ENCODE results near the gene POLR1D. TPM values are rescaled to one million over a fixed set of nuclear protein-coding genes. Genes with fewer than 3 reads are reported as not detected.

POLR1D gene
- total RNA-seq, 1 donor from 2014 or later = 73.5 TPM

GRCh38 chr13:27658546-27658945, 36.9 kb downstream of the POLR1D start:
- Histone ChIP-seq H3K27me3 (ENCODE audit: low read depth) (no peaks in the 10 kb centered on the region), H3K4me3 (no peak overlapping the region), H3K36me3 (no peaks in the 10 kb centered on the region), H3K4me1 (peaks cover 55% of the 10 kb centered on the region), H3K27ac (replicated peaks) (no peak overlapping the region), H3K9me3 (replicated peaks) (no peaks in the 10 kb centered on the region)
- no peak for DNase-seq
- intact Hi-C loops (cut with micrococcal nuclease) = no loop called here
- no peak for TF ChIP-seq CTCF (IDR thresholded peaks at IDR 0.05; ENCODE audit: borderline replicate concordance)

- intact Hi-C loops (cut with micrococcal nuclease) = no loop called here
- Histone ChIP-seq H3K27me3 (ENCODE audit: low read depth) (no peaks in the 10 kb centered on the region), H3K9me3 (replicated peaks) (no peaks in the 10 kb centered on the region), H3K27ac (replicated peaks) (peak overlapping the region; percentile 10), H3K4me3 (no peak overlapping the region), H3K36me3 (no peaks in the 10 kb centered on the region), H3K4me1 (peaks cover 63% of the 10 kb centered on the region)
- no peak for TF ChIP-seq CTCF (IDR thresholded peaks at IDR 0.05; ENCODE audit: borderline replicate concordance)
- DNase-seq = no peak
These were observed 37.6 kb downstream of the POLR1D start for GRCh38 chr13:27659145-27659865.

- Histone ChIP-seq H3K4me1 (peaks cover 65% of the 10 kb centered on the region), H3K9me3 (replicated peaks) (no peaks in the 10 kb centered on the region), H3K27ac (replicated peaks) (no peak overlapping the region), H3K27me3 (ENCODE audit: low read depth) (no peaks in the 10 kb centered on the region), H3K4me3 (no peak overlapping the region), H3K36me3 (no peaks in the 10 kb centered on the region)
- no peak for TF ChIP-seq CTCF (IDR thresholded peaks at IDR 0.05; ENCODE audit: borderline replicate concordance)
- intact Hi-C loops (cut with micrococcal nuclease) = no loop called here
- no peak for DNase-seq
These were observed 38.8 kb downstream of the POLR1D start for GRCh38 chr13:27660511-27660910.

- Histone ChIP-seq H3K27ac (replicated peaks) (no peak overlapping the region), H3K27me3 (ENCODE audit: low read depth) (no peaks in the 10 kb centered on the region), H3K36me3 (peaks cover 4% of the 10 kb centered on the region), H3K4me1 (peaks cover 65% of the 10 kb centered on the region), H3K4me3 (no peak overlapping the region), H3K9me3 (replicated peaks) (no peaks in the 10 kb centered on the region)
- intact Hi-C loops (cut with micrococcal nuclease) = no loop called here
- TF ChIP-seq CTCF (IDR thresholded peaks at IDR 0.05; ENCODE audit: borderline replicate concordance) = no peak
- no peak for DNase-seq
These were observed 39.3 kb downstream of the POLR1D start for GRCh38 chr13:27661017-27661416.

GRCh38 chr13:27662738-27663470, 41.2 kb downstream of the POLR1D start:
- intact Hi-C loops (cut with micrococcal nuclease) = no loop called here
- no peak for TF ChIP-seq CTCF (IDR thresholded peaks at IDR 0.05; ENCODE audit: borderline replicate concordance)
- peaks cover 70% of the 10 kb centered on the region for H3K4me1 ChIP-seq
- H3K4me3 ChIP-seq = no peak overlapping the region
- no peak for DNase-seq
- H3K9me3 ChIP-seq (replicated peaks) = no peaks in the 10 kb centered on the region
- H3K27me3 ChIP-seq (ENCODE audit: low read depth) = no peaks in the 10 kb centered on the region
- no peak overlapping the region for H3K27ac ChIP-seq (replicated peaks)
- peaks cover 7% of the 10 kb centered on the region for H3K36me3 ChIP-seq

All from left ventricle myocardium inferior (tissue), 1 donor.